CD8-positive, alpha-beta memory T cell (primary cell): ENCODE results near the gene SYNGR4. TPM values are rescaled to one million over a fixed set of nuclear protein-coding genes. Genes with fewer than 3 reads are reported as not detected.

Source experiments
- CTCF ChIA-PET: fragments of 350-600 bp; sonication (Branson Sonifier 250); formaldehyde crosslinking; loops from one replicate; lab custom pipeline; 2021; ENCODE audit warnings: antibody characterized with exemption; lab: Charles Lee
- POLR2A ChIA-PET: fragments of 350-600 bp; sonication (Branson Sonifier 250); formaldehyde crosslinking; loops from one replicate; lab custom pipeline; 2021; ENCODE audit warnings: antibody characterized with exemption; lab: Charles Lee
- DNase-seq, 5 donors: peaks; one replicate each; pipeline versions ENCODE4 v3.0.0 to v3.0.0-alpha.2; 2020 to 2022; ENCODE audit warnings: mixed read lengths in 1 of 5
- H3K27ac ChIP-seq: one replicate; pipeline ENCODE4 v1.7.0; 2013; ENCODE audit warnings: low read depth, mild to moderate bottlenecking, low read length, moderate library complexity
- H3K27me3 ChIP-seq: 2 replicates; pipeline ENCODE4 v1.7.0; 2013; ENCODE audit warnings: low read length, mild to moderate bottlenecking; ENCODE audit not compliant: insufficient read depth, poor library complexity, severe bottlenecking
- H3K36me3 ChIP-seq: 2 replicates; pipeline ENCODE4 v1.7.0; 2013; ENCODE audit warnings: mild to moderate bottlenecking, low read length, moderate library complexity; ENCODE audit not compliant: insufficient read depth
- H3K4me1 ChIP-seq: 2 replicates; pipeline ENCODE4 v1.7.0; 2013; ENCODE audit warnings: mild to moderate bottlenecking, low read length, moderate library complexity; ENCODE audit not compliant: insufficient read depth
- H3K4me3 ChIP-seq: 2 replicates; pipeline ENCODE4 v1.7.0; 2013; ENCODE audit warnings: mild to moderate bottlenecking, low read length
- H3K9me3 ChIP-seq: 2 replicates; pipeline ENCODE4 v1.7.0; 2013; ENCODE audit warnings: mild to moderate bottlenecking, low read length
- H3K27ac Mint-ChIP-seq, 8 donors: one replicate each; pipeline ENCODE4 v1.8.0; 2020 to 2021; ENCODE audit warnings: mixed read lengths in 8 of 8, mild to moderate bottlenecking in 6 of 8, inconsistent platforms in 3 of 8, moderate library complexity in 3 of 8
- H3K27me3 Mint-ChIP-seq, 2 donors: one replicate each; pipeline ENCODE4 v1.8.0; 2020 to 2021; ENCODE audit warnings: mixed read lengths in 2 of 2, mild to moderate bottlenecking in 1 of 2, moderate library complexity in 1 of 2
- H3K36me3 Mint-ChIP-seq, 3 donors: one replicate each; pipeline ENCODE4 v1.8.0; 2020 to 2021; ENCODE audit warnings: mixed read lengths in 3 of 3, inconsistent platforms in 1 of 3, mild to moderate bottlenecking in 1 of 3
- H3K4me1 Mint-ChIP-seq, 3 donors: one replicate each; pipeline ENCODE4 v1.8.0; 2020 to 2021; ENCODE audit warnings: mixed read lengths in 3 of 3, inconsistent platforms in 1 of 3, mild to moderate bottlenecking in 1 of 3
- H3K4me3 Mint-ChIP-seq, 7 donors: one replicate each; pipeline ENCODE4 v1.8.0; 2020 to 2021; ENCODE audit warnings: mixed read lengths in 7 of 7, mild to moderate bottlenecking in 6 of 7, moderate library complexity in 4 of 7, inconsistent platforms in 2 of 7
- H3K9me3 Mint-ChIP-seq, 5 donors: one replicate each; pipeline ENCODE4 v1.8.0; 2020 to 2022; ENCODE audit warnings: mixed read lengths in 5 of 5, mild to moderate bottlenecking in 3 of 5, moderate library complexity in 2 of 5, inconsistent platforms in 1 of 5
- polyA plus RNA-seq: library from polyadenylated mRNA; unstranded; fragments of 300-500 nt; fragmentation: Illumina TruSeq; gene quantifications from one replicate; pipeline ENCODE4 v1.2.3, GENCODE V29; 2021
- total RNA-seq, 2 experiments: library from RNA; stranded (reverse); gene quantifications; one replicate each; pipeline ENCODE4 v1.2.3, GENCODE V29; 2021

Gene SYNGR4
- total and polyA plus RNA-seq, 3 experiments from 2014 or later: not detected

DNA sequence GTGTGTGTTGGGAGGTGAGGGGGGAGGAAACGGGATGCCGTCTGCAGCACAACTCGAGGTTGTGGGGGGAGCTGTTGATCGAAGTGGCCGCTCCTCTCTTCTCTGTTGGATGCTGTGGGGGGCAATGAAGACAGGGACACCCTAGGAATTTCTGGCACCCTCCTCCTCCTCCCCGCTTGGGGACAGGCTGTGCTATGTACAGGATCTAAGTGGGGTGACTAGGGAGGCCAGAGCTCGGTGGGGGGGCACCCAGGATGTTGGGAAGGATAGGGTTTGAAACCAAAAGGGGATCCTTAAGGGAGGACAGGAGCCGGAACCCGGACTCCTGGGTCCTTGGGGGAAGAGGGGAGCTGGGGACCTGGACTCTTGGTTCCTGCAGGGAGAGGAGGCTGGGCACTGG is 31.3 kb downstream of the SYNGR4 start:
- Mint-ChIP-seq H3K36me3 (peaks cover 0 to 6% (median 0%) of the 10 kb centered on the region in 3 donors), H3K9me3 (peaks cover 0 to 2% (median 0%) of the 10 kb centered on the region in 5 donors), H3K27me3 (peaks cover 28 to 33% of the 10 kb centered on the region in 2 donors), H3K4me3 (peak overlapping the region in 3 of 7 donors; percentile 23 to 61 (median 59)), H3K27ac (peak overlapping the region in 1 of 8 donors; percentile 23), H3K4me1 (peaks cover 32 to 66% (median 37%) of the 10 kb centered on the region in 3 donors)
- ChIA-PET POLR2A (interaction anchor here (0.6 to 0.8 kb wide), 3 partner anchors 48 to 75 kb away, joined by 3 to 5 read pairs (median 4); partner anchors contain the start of gene KCNJ14), CTCF (interaction anchor here (0.7 kb wide), 1 partner anchor 1815 kb away, joined by 4 read pairs; no protein-coding TSS in a partner anchor)
- Histone ChIP-seq H3K27ac (no peak overlapping the region), H3K4me3 (no peak overlapping the region), H3K4me1 (peaks cover 45% of the 10 kb centered on the region), H3K27me3 (peaks cover 29% of the 10 kb centered on the region), H3K36me3 (no peaks in the 10 kb centered on the region), H3K9me3 (no peaks in the 10 kb centered on the region)
- no peak for DNase-seq

- H3K27me3 Mint-ChIP-seq: peaks cover 28 to 33% of the 10 kb centered on the region in 2 donors
- POLR2A ChIA-PET: interaction anchor here (0.8 kb wide), 1 partner anchor 47 kb away, joined by 4 read pairs; no protein-coding TSS in a partner anchor
These were observed 32.1 kb downstream of the SYNGR4 start for GRCh38 chr19:48396016-48396823.

GRCh38 chr19:48396824-48397176 is 32.6 kb downstream of the SYNGR4 start:
- Histone ChIP-seq H3K27me3 (peaks cover 29% of the 10 kb centered on the region), H3K27ac (no peak overlapping the region), H3K4me3 (no peak overlapping the region), H3K9me3 (no peaks in the 10 kb centered on the region), H3K36me3 (no peaks in the 10 kb centered on the region), H3K4me1 (peaks cover 41% of the 10 kb centered on the region)
- peak overlapping the region in 2 of 8 donors; percentile 47 to 88 for H3K27ac Mint-ChIP-seq
- ChIA-PET CTCF (no interaction called here), POLR2A (no interaction called here)
- H3K4me1 Mint-ChIP-seq: peaks cover 28 to 65% (median 35%) of the 10 kb centered on the region in 3 donors
- H3K27me3 Mint-ChIP-seq: peaks cover 28 to 33% of the 10 kb centered on the region in 2 donors
- DNase-seq: no peak
- H3K9me3 Mint-ChIP-seq: peaks cover 0 to 2% (median 0%) of the 10 kb centered on the region in 5 donors
- no peak overlapping the region for H3K4me3 Mint-ChIP-seq
- no peaks in the 10 kb centered on the region for H3K36me3 Mint-ChIP-seq

More at GRCh38 chr19:48396016-48396823, 32.1 kb downstream of the SYNGR4 start:
- Histone ChIP-seq H3K4me1 (peaks cover 45% of the 10 kb centered on the region), H3K36me3 (no peaks in the 10 kb centered on the region), H3K27ac (no peak overlapping the region), H3K9me3 (no peaks in the 10 kb centered on the region), H3K27me3 (peaks cover 29% of the 10 kb centered on the region), H3K4me3 (no peak overlapping the region)
- Mint-ChIP-seq H3K27ac (no peak overlapping the region), H3K36me3 (no peaks in the 10 kb centered on the region), H3K4me1 (peaks cover 32 to 66% (median 37%) of the 10 kb centered on the region in 3 donors), H3K9me3 (peaks cover 0 to 2% (median 0%) of the 10 kb centered on the region in 5 donors), H3K4me3 (peak overlapping the region in 2 of 7 donors; percentile 23 to 56)
- no peak for DNase-seq
- CTCF ChIA-PET: no interaction called here

- Mint-ChIP-seq H3K27ac (peak overlapping the region; percentile 41 to 92 (median 84)), H3K36me3 (no peaks in the 10 kb centered on the region), H3K9me3 (peaks cover 0 to 2% (median 0%) of the 10 kb centered on the region in 5 donors), H3K27me3 (peaks cover 28 to 33% of the 10 kb centered on the region in 2 donors), H3K4me1 (peaks cover 30 to 66% (median 39%) of the 10 kb centered on the region in 3 donors), H3K4me3 (peak overlapping the region; percentile 82 to 94 (median 89))
- DNase-seq: no peak
- ChIA-PET POLR2A (no interaction called here), CTCF (no interaction called here)
- Histone ChIP-seq H3K27me3 (peaks cover 29% of the 10 kb centered on the region), H3K4me3 (peak overlapping the region; percentile 35), H3K9me3 (no peaks in the 10 kb centered on the region), H3K27ac (peak overlapping the region; percentile 57), H3K4me1 (peaks cover 40% of the 10 kb centered on the region), H3K36me3 (no peaks in the 10 kb centered on the region)
These were observed 33.3 kb downstream of the SYNGR4 start for GRCh38 chr19:48397263-48398101.

DNA sequence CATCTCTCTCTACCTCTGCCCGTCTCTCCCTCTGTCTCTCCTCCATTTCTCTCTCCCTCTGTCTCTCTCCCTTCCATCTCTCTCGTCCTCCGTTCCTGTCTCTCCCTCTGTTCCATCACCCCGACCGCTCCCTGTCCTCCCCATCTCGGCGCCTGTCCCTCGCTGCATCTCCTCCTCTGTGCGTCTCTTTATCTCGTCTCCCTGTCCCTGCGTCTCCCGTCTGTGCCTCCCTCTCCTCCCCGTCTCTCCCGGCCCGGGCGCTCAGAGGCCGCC is 33.9 kb downstream of the SYNGR4 start:
- Mint-ChIP-seq H3K27me3 (peaks cover 28 to 31% of the 10 kb centered on the region in 2 donors), H3K9me3 (no peaks in the 10 kb centered on the region), H3K4me1 (peaks cover 28 to 64% (median 39%) of the 10 kb centered on the region in 3 donors), H3K27ac (peak overlapping the region; percentile 41 to 92 (median 84)), H3K4me3 (peak overlapping the region; percentile 82 to 94 (median 89)), H3K36me3 (no peaks in the 10 kb centered on the region)
- no peaks in the 10 kb centered on the region for H3K36me3 ChIP-seq
- ChIA-PET CTCF (no interaction called here), POLR2A (interaction anchor here (0.6 kb wide), 1 partner anchor 596 kb away, joined by 3 read pairs; the partner anchor contains the start of gene RUVBL2)
- peaks cover 40% of the 10 kb centered on the region for H3K4me1 ChIP-seq
- no peak for DNase-seq
- no peaks in the 10 kb centered on the region for H3K9me3 ChIP-seq
- peak overlapping the region; percentile 35 for H3K4me3 ChIP-seq
- peak overlapping the region; percentile 57 for H3K27ac ChIP-seq
- peaks cover 25% of the 10 kb centered on the region for H3K27me3 ChIP-seq

- peaks cover 25% of the 10 kb centered on the region for H3K27me3 ChIP-seq
- no peaks in the 10 kb centered on the region for H3K9me3 ChIP-seq
- DNase-seq: peak; percentile 78 to 92 (median 83)
- H3K36me3 ChIP-seq: no peaks in the 10 kb centered on the region
- ChIA-PET POLR2A (interaction anchor here (0.6 kb wide), 1 partner anchor 595 kb away, joined by 3 read pairs; the partner anchor contains the start of gene RUVBL2), CTCF (no interaction called here)
- peaks cover 36% of the 10 kb centered on the region for H3K4me1 ChIP-seq
- peak overlapping the region; percentile 47 to 91 (median 75) for H3K4me3 Mint-ChIP-seq
- H3K4me1 Mint-ChIP-seq: peaks cover 31 to 67% (median 43%) of the 10 kb centered on the region in 3 donors
- peak overlapping the region; percentile 35 for H3K4me3 ChIP-seq
- H3K27ac ChIP-seq: peak overlapping the region; percentile 57
- H3K36me3 Mint-ChIP-seq: no peaks in the 10 kb centered on the region
- H3K27ac Mint-ChIP-seq: peak overlapping the region in 7 of 8 donors; percentile 49 to 93 (median 84)
- H3K27me3 Mint-ChIP-seq: peaks cover 28 to 31% of the 10 kb centered on the region in 2 donors
- no peaks in the 10 kb centered on the region for H3K9me3 Mint-ChIP-seq
These were observed 34.4 kb downstream of the SYNGR4 start for GRCh38 chr19:48398375-48399235.
